SK-N-MC (cell line): ENCODE results near the gene TMEM117.

Source experiments
- EZH2 ChIP-seq: fragments of 200-600 bp; sonication (generic); IDR thresholded peaks from one replicate; pipeline ENCODE4 v1.6.1; 2017; ENCODE audit warnings: antibody characterized with exemption
- POLR2AphosphoS5 ChIP-seq: IDR thresholded peaks from 2 replicates; pipeline ENCODE4 v1.6.1; 2012; ENCODE audit warnings: mild to moderate bottlenecking, low read depth, low read length, borderline replicate concordance

- TF ChIP-seq EZH2 (no peak), POLR2AphosphoS5 (no peak; the same call in 1 of the 2 replicates)
These were observed at the start of gene TMEM117 for GRCh38 chr12:43835656-43836474.
